SHP77 treated with DMSO at 0.1 percent for 48 hours (cell line): ENCODE data around the gene SHCBP1L.

Source experiments
- DNase-seq: peaks from one replicate; lab custom pipeline; 2025; lab: John Stamatoyannopoulos, UW

Gene SHCBP1L

GRCh38 chr1:182890927-182891610 lies 61.9 kb downstream of the SHCBP1L start:
- DNase-seq, result peak; percentile 19

GRCh38 chr1:182889997-182890396 lies 63.0 kb downstream of the SHCBP1L start:
- no peak for DNase-seq

- no peak for DNase-seq
Measured at GRCh38 chr1:182888736-182889531, 64.0 kb downstream of the SHCBP1L start.

GRCh38 chr1:182886985-182887384 lies 66.0 kb downstream of the SHCBP1L start:
- DNase-seq, result no peak

- no peak for DNase-seq
Measured at GRCh38 chr1:182885591-182885990, 67.4 kb downstream of the SHCBP1L start.

- no peak for DNase-seq
Measured at GRCh38 chr1:182884872-182885271, 68.1 kb downstream of the SHCBP1L start.

GRCh38 chr1:182877842-182878241 lies 75.1 kb downstream of the SHCBP1L start:
- DNase-seq, result no peak

- no peak for DNase-seq
Measured at GRCh38 chr1:182877331-182877730, 75.6 kb downstream of the SHCBP1L start.

GRCh38 chr1:182875889-182876288 lies 77.1 kb downstream of the SHCBP1L start:
- no peak for DNase-seq

GRCh38 chr1:182872881-182873280 lies 80.1 kb downstream of the SHCBP1L start:
- DNase-seq, result no peak

- DNase-seq, result no peak
Measured at GRCh38 chr1:182869241-182869666, 83.7 kb downstream of the SHCBP1L start.

- DNase-seq, result no peak
Measured at GRCh38 chr1:182867861-182868260, 85.1 kb downstream of the SHCBP1L start.

- no peak for DNase-seq
Measured at GRCh38 chr1:182863940-182864339, 89.0 kb downstream of the SHCBP1L start.

- DNase-seq, result no peak
Measured at GRCh38 chr1:182862827-182863226, 90.1 kb downstream of the SHCBP1L start.

GRCh38 chr1:182861994-182862393 lies 91.0 kb downstream of the SHCBP1L start:
- DNase-seq, result no peak

- DNase-seq, result no peak
Measured at GRCh38 chr1:182860658-182861057, 92.3 kb downstream of the SHCBP1L start.

GRCh38 chr1:182857212-182857611 lies 95.8 kb downstream of the SHCBP1L start:
- DNase-seq, result no peak

GRCh38 chr1:182855911-182856310 lies 97.1 kb downstream of the SHCBP1L start:
- DNase-seq, result no peak

GRCh38 chr1:182851825-182852224 lies 101.1 kb downstream of the SHCBP1L start:
- no peak for DNase-seq

GRCh38 chr1:182850319-182850718 lies 102.6 kb downstream of the SHCBP1L start:
- no peak for DNase-seq
